ENCODE data around the gene C10orf90. TPM values are rescaled to one million over a fixed set of nuclear protein-coding genes. Genes with fewer than 3 reads are reported as not detected.

C10orf90 gene
- total and polyA plus RNA-seq, 7 donors: 0.03 to 1.1 (median 0.33) TPM; not detected in 4

GRCh38 chr10:126387931-126388911 is 282.3 kb downstream of the C10orf90 start, which contains the start of gene ADAM12:
TSS of gene ADAM12 (minus strand) at chr10:126388477. CDS start at chr10:126388145, 332 bp downstream.
- H3K36me3 ChIP-seq: no peaks in the 10 kb centered on the region
- no peaks in the 10 kb centered on the region for H3K9me3 ChIP-seq
- peaks cover 0 to 20% (median 19%) of the 10 kb centered on the region in 4 donors for H3K4me1 ChIP-seq
- TF ChIP-seq POLR2AphosphoS5 (IDR thresholded peaks at IDR 0.05) (no peak), POLR2A (IDR thresholded peaks at IDR 0.05) (no peak), EP300 (IDR thresholded peaks at IDR 0.05) (no peak), CTCF (IDR thresholded peaks at IDR 0.05) (no peak)
- peak; percentile 80 for DNase-seq
- peak within 1 kb of the TSS; percentile 21 to 53 (median 48) for H3K4me3 ChIP-seq
- intact Hi-C loops (cut with DNase I): loop anchor here (10.0 kb wide), 1 partner anchor 403 kb away; no protein-coding TSS in a partner anchor
- H3K27ac ChIP-seq: peak within 1 kb of the TSS in 2 of 4 donors; percentile 26 to 34
- WGBS, 2 donors: 4% methylated on average over 127 of the region's 127 CpGs
- peaks cover 13 to 45% (median 17%) of the 10 kb centered on the region in 3 donors for H3K27me3 ChIP-seq

GRCh38 chr10:126387041-126387921 is 283.2 kb downstream of the C10orf90 start:
- Histone ChIP-seq H3K36me3 (no peaks in the 10 kb centered on the region), H3K4me3 (peak overlapping the region in 3 of 4 donors; percentile 45 to 53 (median 51)), H3K27me3 (peaks cover 13 to 45% (median 17%) of the 10 kb centered on the region in 3 donors), H3K9me3 (no peaks in the 10 kb centered on the region), H3K4me1 (peaks cover 0 to 20% (median 19%) of the 10 kb centered on the region in 4 donors), H3K27ac (peak overlapping the region in 2 of 4 donors; percentile 26 to 34)
- 2% methylated on average over 50 of the region's 50 CpGs for WGBS, 2 donors
- intact Hi-C loops (cut with DNase I): loop anchor here (10.0 kb wide), 1 partner anchor 402 kb away; no protein-coding TSS in a partner anchor
- DNase-seq: peak; percentile 74
- peak in 3 of 4 experiments; percentile 34 to 57 (median 53) for TF ChIP-seq CTCF (IDR thresholded peaks at IDR 0.05)
- no peak for TF ChIP-seq POLR2A (IDR thresholded peaks at IDR 0.05)

GRCh38 chr10:126384269-126384873 is 286.1 kb downstream of the C10orf90 start:
- no peak overlapping the region for H3K4me3 ChIP-seq
- H3K4me1 ChIP-seq: peaks cover 0 to 20% (median 19%) of the 10 kb centered on the region in 4 donors
- H3K27ac ChIP-seq: no peak overlapping the region
- H3K27me3 ChIP-seq: peaks cover 13 to 35% (median 17%) of the 10 kb centered on the region in 3 donors
- 89% methylated on average over 5 of the region's 5 CpGs for WGBS, 2 donors
- no peak for DNase-seq
- no peaks in the 10 kb centered on the region for H3K9me3 ChIP-seq
- intact Hi-C loops (cut with DNase I): loop anchor here (10.0 kb wide), 1 partner anchor 400 kb away; no protein-coding TSS in a partner anchor
- TF ChIP-seq EP300 (IDR thresholded peaks at IDR 0.05): no peak
- TF ChIP-seq POLR2A (IDR thresholded peaks at IDR 0.05): no peak
- TF ChIP-seq CTCF (IDR thresholded peaks at IDR 0.05): no peak
- TF ChIP-seq POLR2AphosphoS5 (IDR thresholded peaks at IDR 0.05): no peak
- H3K36me3 ChIP-seq: no peaks in the 10 kb centered on the region
